HG03460 (cell line): ENCODE results near the gene APBB2.
"Not testable (repeated sequence)": the region's sequence is repeated elsewhere in the genome, so short reads cannot be mapped to it uniquely, and the experiment has no call there.

Experiments
- ATAC-seq: cut with Tn5 transposase; IDR thresholded peaks from one replicate; pipeline ENCODE4 v1.9.1; 2021; ENCODE audit not compliant: unreplicated experiment

Gene APBB2

DNA sequence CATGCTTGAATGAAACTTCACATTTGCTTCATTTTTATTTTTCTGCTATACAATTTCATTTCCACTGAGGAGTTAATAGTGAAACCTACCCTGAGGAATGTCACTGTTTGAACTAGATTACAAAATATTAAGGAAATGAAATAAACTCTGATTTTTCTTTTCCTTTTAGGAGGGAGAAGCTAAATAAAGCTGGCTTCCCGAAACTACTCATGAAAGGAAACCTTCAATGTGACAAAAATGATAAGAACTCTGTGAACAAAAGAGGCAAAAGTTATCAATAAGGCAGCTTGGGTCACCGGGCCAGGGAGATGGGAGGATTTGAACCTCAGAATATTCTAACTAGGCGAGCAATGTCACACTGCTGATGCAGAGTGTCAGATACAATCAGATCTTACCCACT lies 185.2 kb downstream of the APBB2 start:
- ATAC-seq, result no peak

DNA sequence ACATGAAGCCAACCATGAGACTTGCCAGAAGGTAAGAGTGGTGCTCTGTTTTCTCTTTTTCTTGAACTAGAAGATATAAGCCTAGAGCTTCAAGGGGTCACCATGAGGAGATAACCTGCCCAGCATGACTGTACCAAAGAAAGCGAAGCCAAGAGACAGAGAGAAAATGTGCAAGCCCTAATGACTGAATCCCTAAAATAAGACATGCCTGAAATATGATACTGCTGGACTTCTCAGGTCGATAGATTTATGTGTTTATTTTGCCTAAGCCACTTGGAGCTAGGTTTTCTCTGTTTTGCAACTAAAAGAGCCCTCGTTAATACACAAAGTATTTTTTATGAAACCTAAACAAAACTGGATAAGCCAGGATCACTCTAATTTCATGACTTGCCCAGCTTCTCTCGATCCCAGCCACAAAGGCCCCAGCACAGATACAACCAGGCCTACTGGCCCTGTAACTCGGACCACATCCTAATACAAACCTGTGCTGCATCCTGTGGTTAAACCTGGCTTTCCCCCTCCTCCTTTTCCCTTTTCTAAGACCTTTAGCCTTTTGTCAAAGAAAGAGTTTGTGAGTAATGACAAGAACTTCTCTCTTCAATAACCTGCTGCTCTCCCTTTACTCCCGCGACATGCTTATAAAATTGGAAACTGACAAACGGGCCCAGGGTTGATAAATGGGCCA lies 185.8 kb downstream of the APBB2 start:
- ATAC-seq, result no peak

DNA sequence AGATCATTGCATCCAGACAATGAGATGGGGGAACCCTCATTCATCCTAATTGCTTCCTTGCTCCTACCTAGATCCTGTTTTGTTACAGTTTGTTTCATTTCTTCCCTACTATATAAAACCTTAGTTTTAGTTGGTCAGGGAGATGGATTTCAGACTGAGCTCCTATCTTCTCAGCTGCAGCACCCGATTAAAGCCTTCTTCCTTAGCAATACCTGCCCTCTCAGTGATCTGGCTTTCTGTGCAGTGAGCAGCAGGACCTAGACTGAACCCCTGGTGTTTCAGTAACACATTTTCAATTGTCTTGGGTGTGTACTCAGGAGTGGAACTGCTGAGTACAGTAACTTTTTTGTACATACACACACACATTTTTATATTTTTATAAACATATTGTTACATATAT lies 187.4 kb downstream of the APBB2 start:
- ATAC-seq, result no peak

DNA sequence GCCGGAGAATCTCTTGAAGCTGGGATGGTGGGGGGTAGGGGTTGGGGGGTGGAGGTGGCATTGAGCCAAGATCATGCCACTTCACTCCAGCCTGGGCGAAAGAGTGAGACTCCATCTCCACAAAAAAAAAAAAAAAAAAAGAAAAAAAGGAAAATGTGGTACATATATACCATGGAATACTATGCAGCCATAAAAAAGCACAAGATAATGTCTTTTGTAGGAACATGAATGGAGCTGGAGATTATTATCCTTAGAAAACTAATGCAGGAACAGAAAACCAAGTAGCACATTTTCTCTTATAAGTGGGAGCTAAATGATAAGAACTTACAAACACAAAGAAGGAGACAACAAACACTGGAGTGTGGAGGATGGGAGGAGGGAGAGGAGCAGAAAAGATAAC lies 188.5 kb downstream of the APBB2 start:
- no peak for ATAC-seq

DNA sequence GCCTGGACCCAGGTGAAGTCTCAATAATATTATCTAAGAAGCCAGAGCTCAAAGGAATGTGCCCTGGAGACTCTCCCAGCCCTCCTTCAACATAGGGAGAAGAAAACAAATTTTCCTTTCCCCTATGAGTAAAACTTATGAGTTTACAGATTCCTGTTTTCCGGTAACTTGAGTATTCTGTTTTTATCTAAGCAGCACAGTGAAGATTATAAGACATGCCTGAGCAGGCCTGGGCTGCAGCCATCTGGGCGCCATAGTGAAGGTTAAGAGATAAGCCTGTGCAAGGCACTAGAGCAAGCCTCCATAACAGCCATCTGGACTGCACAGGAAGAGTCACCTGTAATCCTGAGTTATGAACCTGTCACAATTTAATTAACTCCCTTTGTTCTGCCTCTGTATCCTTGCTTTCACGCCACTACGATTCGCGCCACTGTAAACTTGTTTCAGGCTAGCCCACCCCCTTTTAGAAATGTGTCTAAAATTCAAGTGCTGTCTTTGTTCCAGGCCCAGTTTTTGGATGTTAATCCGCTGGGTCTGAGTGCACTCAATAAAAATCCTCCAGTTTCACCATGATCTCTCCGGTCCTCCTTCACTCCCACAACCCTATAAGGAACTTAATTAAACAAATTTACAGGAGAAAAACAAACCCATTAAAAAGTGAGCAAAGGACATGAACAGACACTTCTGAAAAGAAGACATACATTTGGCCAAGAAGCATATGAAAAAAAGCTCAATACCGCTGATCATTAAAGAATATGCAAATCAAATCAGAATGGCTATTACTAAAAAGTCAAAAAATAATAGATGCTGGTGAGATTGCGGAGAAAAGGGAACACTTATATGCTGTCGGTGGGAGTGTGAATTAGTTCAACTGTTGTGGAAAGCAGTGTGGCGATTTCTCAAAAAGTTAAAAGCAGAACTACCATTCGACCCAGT lies 189.5 kb downstream of the APBB2 start:
- no peak for ATAC-seq

DNA sequence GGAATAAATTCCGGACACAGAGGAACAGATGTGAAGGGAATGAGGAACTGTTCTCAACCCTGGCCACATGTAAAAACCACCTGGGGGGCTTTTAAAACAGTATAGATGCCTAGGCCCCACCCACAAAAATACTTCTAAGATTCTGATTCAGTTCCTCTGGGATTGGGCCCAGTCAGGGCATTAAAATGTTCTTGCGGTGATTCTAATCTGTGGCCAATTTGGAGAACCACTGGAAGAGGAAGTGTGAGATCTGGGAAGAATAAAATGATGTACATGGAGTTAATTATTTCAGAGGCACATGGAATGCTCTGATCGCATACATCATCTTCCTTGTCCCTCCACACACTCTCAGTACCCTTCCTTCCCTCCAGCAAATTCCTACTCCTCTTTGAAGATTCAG lies 192.2 kb downstream of the APBB2 start:
- no peak for ATAC-seq

DNA sequence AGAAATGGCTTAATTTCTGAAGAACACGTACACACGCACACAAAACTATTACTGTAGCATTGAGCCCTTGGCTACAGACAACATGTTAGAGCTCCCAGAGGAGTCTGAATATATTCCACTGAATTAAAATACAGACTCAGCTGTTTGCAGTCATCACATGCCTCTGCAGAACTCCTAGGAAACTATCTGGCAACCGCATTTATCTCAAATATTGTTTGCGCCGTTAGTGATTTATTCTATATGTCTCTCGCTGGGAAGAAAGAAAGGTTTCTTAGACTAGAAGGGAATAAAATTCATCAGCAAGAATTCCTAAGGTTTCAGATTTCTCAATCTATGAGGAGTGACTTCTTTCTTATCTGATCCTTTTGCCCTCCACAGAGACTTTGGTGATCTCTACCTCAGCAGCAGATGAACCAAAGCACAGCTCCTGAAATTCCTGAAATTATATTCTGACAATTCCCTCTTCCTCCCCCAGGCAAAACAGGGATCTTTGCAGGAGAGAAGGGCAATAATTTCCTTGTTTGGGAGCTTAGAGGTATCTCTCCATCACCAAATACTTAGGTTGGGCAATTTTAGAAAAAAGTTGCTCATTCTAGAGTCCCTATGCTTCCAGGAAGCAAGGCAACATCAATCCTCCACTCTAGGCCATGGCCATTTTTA lies 199.2 kb downstream of the APBB2 start:
- ATAC-seq, result no peak

DNA sequence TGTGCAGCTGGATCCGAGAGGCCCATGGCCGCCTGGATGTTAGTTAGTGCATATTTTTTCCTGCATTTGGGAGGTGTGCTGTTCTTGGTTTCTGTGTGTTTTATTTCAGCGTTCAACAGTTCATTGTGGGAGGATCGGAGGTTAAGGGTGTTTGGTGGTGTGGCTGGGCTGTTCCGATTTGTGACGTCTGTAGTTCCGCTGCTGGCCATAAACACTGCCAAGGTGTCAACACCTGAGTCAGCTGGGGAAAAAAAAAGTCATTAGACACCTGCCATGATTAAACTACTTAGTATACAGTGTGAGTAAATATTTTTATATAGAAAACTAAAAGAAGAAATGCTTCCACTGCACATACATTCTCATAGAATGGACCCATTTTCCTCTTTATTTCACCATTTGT lies 200.2 kb downstream of the APBB2 start:
- no peak for ATAC-seq

DNA sequence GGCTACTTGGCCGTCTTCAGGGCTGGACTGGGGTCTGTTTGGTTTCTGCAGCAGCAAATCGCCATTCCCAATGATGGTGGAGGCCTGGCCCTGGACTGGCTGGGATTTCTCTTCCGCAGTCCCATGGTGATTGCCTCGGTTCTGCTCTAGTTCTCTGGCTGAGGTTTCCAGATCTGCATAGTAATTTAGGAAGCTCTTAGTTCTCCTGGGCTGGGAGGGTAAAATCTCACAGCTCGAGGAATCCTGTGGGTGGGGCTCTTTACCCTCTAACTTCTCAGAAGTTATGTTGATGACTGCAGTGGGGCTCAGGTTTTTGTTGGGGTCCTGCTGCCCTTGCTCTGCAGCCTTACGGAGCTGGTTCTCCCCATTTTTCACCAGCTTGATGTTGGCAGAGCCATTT lies 200.6 kb downstream of the APBB2 start:
- no peak for ATAC-seq

DNA sequence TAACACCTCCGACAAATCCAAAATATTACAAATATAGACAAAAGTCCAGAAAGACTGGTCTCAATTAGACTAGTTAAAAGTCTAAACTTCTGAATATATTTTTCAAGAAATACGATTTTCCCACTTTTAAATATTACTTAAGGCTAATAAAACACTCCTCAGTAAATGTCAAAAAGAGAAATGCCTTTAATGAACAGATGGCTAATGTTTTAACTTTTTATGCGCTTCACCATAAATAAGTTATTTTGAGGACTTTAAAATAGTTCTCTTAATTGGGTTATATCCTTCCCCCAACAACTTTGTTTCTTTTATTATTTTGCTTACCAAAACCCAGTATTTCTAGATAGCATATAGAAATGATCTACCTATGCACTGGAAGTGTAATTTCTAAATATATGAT lies 201.4 kb downstream of the APBB2 start:
- no peak for ATAC-seq

DNA sequence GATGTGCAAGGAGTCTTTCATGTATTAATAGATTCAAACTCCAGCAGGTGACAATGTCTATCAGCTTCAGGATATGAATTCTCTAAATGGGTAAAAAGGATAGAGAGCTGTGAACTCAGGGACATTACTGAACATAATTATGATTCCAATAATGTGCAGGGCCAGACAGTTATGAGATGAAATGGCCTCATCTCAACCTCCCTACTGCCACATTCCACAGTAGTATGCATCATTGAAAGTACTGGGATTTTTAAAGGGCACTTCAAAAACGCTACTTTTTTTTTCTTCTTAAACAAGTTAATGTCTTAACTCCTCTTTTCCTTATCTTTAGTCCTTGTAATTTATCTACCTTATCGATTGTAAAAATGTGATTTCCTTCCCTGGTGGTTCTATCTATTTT lies 202.0 kb downstream of the APBB2 start:
- ATAC-seq, result no peak

DNA sequence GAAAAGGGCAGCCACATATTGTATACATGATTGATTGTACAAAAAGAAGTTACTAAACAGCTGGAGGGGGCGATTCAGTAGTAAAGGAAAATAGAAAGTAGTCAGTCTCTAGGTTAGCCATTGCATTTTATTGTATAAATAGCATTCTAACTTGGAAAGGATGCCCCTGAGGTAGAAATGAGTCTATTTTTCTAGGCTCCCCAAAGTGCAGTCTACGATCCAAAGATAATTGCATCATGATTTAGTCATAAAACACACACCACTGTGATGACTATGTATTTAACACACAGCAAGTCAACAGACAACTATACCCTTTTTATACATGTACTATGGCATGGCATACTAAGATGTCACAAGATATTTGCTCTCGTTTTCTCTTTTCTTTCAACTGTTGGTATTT lies 204.9 kb downstream of the APBB2 start:
- ATAC-seq, result no peak

DNA sequence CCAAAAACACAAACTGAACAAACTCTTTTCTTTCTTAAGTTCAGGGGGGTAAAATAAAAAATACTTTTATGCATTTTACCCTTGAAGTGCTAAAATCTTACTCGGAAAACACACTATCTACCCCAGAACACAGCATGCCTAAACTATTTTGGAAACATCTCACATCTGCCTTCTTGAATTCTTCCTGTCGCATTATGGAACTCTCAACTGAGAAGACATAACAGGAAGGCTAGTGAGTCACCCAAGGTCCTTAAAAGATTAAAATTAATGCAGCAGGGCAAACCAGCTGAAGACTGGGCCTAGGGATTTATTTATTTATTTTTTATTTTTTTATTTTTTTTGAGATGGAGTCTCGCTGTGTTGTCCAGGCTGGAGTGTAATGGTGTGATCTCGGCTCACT lies 208.2 kb downstream of the APBB2 start:
- no peak for ATAC-seq

DNA sequence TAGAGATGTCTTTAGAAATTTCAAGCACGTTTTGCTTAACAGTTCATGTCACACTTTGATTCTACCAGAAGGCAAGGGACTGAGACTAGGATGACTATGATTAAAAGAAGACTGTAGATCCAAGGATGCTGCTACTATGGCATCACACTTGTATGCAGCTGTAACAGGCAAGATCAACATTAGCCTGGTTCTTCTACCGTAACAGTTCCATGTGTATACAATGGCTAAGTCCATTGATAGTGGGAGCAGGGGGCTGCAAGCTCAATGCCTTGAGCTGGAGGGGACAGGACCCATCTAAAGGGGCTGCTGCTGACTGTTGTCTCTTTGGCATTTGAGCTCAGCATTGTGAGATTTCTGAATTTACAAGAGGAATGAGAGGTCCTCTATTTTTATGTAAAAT lies 212.0 kb downstream of the APBB2 start:
- no peak for ATAC-seq

DNA sequence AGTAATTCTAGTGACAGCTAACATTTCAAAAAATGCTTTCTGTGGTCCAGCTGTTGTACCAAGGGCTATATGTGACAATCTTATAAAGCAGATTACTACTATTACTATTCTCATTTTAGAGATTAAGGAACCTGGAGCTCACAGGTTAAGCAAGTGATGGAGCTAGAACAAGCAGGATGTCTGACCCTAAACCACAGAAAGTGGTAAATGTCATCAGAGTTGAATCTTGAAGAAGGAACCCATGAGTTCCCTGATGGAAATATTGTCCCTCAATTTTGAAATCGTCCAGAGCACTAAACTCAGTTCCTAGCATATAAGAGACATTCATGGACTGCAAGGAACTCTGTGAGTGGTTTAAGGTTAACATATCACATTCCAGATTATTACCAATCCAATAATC lies 214.0 kb downstream of the APBB2 start:
- no peak for ATAC-seq

DNA sequence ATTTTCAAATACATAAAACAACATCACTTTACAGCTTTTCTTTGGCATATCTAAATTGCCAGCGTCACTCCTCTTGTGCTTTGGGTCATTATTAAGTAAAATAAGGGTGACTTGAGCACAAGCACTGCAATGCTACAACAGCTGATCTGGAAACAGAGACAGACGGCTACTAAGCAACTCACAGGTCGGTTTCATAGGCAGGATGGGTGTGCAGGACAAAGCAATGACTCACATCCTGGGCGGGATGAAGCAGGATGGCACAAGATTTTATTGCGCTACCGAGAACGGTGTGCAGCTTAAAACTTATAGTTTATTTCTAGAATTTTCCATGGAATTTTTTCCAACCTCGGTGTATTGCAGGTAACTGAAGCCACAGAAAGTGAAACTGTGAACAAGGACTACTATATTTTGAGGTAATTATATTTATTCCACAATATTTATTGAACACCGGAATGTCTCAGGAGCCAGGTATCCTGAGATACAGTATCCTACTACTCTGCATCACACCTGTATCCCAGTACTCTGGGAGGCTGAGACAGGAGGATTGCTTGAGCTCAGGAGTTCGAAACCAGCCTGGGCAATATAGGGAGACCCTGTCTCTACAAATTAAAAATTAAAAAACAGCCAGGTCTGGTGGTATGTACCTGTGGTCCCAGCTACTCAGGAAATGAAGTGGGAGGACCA lies 215.5 kb downstream of the APBB2 start:
- no peak for ATAC-seq

DNA sequence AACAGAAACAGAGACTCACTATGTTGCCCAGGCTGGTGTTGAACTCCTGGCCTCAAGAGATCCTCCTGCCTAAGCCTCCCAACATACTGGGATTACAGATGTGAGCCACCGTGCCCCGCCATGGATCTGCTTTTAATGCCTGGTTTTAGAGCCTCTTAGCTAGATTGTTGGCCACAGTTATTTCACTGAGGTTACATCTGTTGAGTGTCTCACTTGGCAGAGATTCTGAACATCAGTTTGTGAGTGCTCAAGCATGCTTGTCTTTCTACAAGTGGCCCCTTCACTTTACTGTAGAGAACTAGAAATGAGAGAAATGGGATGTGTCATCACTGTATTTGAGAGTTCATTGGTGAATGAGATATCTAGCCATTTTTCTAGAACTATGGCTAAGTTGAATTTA lies 218.5 kb downstream of the APBB2 start:
- no peak for ATAC-seq

DNA sequence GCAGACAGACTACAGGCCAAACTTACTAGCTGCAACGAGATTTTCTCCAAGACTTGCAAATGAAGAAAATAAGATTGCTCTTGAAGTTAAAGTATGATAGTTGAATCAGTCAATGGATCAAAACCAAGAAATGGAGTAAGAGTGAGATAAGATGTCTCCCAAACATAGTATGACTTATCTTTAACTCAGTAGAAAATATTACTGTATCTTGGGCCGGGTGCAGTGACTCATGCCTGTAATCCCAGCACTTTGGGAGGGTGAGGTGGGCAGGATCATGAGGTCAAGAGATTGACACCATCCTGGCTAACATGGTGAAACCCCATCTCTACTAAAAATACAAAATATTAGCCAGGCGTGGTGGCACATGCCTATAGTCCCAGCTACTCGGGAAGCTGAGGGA lies 220.0 kb downstream of the APBB2 start:
- not testable (repeated sequence) for ATAC-seq

DNA sequence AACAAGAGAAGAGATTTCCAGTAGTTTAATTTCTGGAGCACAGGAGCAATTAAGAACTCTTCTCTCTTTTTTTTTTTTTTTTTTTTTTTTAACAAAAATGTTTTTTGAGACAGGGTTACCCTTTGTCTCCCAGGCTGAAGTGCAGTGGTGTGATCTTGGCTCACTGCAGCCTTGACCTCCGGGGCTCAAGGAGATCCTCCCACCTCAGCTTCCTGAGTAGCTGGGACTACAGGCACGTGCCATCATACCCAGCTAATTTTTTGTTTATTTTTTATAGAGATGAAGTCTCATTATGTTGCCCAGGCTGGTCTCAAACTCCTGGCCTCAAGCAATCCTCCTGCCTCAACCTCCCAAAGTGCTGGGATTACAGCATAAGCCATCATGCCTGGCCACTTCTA lies 221.0 kb downstream of the APBB2 start:
- ATAC-seq, result not testable (repeated sequence)

DNA sequence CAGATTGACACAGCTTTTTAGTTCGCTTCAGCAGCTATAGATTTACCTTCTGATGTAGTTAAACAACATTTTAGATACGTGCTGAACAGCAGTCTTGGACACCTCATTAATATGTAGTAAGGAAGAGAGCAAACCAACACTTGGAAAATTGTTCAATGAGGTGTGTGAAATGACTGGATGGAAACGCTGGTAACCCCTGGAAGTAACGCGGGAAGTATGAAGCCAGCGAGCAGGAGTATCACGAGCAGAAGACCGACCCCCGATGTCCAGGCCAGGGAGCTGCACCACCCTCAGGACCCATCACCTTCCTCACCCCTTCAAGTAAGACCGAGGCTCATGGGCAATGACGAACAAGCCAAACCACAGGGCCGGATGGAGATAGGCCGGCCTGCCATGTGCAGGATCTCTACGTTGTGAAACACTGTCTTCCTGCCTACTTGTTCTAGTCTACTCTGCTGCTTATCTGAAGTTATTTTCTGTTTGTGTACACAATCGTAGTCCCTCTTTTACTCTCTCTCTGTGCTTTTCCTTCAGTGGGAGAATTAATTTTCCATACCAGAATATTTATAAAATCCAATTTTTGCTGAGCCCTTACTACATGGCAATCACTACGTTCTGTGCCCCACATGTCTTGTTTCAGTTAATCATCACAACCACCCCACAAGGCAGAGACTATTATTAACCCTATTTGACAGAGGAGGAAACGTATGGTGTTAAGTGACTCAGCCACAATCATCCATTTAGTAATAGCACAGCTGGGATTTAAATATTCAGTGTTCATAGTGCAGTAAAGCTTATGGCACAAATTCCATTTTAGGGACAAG lies 221.7 kb downstream of the APBB2 start:
- peak; percentile 78 for ATAC-seq
